ENCODE results near the gene RICTOR.

DNA sequence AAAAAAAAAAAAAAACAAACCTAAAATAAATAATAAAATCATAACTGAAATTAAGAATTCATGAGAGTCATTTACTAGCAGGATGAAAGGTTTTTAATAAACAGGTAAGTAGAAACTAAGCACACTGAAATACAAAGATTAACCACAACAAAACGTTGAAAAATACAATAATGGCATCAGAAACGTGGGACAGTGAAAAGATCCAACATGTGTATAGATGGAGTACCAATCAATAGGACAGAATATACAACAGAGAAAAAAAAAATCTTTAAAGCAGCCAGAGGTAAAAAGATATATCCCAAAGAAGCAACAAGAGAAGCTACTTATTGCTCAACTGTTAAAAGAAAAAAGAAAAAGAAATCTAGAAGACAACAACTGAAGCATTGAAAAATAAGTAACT lies 75.2 kb downstream of the RICTOR start:
- TF ChIP-seq, protein P1, sequence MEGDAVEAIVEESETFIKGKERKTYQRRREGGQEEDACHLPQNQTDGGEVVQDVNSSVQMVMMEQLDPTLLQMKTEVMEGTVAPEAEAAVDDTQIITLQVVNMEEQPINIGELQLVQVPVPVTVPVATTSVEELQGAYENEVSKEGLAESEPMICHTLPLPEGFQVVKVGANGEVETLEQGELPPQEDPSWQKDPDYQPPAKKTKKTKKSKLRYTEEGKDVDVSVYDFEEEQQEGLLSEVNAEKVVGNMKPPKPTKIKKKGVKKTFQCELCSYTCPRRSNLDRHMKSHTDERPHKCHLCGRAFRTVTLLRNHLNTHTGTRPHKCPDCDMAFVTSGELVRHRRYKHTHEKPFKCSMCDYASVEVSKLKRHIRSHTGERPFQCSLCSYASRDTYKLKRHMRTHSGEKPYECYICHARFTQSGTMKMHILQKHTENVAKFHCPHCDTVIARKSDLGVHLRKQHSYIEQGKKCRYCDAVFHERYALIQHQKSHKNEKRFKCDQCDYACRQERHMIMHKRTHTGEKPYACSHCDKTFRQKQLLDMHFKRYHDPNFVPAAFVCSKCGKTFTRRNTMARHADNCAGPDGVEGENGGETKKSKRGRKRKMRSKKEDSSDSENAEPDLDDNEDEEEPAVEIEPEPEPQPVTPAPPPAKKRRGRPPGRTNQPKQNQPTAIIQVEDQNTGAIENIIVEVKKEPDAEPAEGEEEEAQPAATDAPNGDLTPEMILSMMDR (IDR thresholded peaks at IDR 0.05), result no peak
- TF ChIP-seq POLR2A (IDR thresholded peaks at IDR 0.05), result no peak
